ENCODE measurements around the gene PDZD2.

DNA sequence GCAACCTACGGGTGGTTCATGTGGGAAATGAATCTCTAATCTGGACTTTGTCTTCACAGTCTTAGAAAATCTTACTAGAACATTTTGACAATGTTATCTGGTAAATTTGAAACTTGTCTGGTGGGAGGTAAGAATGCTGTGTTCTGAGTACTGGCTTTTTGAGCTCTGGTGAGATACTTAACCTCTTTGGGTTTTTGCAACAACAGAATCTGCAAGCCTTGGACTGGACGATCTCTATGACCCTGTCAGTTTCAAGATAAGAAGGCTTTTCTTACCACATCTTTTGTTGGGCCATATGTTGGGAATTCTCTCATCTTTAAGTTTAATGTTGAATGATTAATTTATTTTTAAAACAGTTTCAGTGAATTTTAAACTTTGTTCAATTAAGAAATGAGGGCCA is 422.3 kb downstream of the PDZD2 start:
- TF ChIP-seq SUZ12 (IDR thresholded peaks at IDR 0.05; ENCODE audit: extremely low read depth, insufficient read depth, insufficient read length) (no peak), ZNF274 (IDR thresholded peaks at IDR 0.05; ENCODE audit: low read depth, low read length) (no peak), YY1 (IDR thresholded peaks at IDR 0.05; ENCODE audit: insufficient read depth, insufficient read length) (no peak)

Data from NT2/D1 (cell line).